ENCODE measurements around the gene PM20D1.

Gene PM20D1

DNA sequence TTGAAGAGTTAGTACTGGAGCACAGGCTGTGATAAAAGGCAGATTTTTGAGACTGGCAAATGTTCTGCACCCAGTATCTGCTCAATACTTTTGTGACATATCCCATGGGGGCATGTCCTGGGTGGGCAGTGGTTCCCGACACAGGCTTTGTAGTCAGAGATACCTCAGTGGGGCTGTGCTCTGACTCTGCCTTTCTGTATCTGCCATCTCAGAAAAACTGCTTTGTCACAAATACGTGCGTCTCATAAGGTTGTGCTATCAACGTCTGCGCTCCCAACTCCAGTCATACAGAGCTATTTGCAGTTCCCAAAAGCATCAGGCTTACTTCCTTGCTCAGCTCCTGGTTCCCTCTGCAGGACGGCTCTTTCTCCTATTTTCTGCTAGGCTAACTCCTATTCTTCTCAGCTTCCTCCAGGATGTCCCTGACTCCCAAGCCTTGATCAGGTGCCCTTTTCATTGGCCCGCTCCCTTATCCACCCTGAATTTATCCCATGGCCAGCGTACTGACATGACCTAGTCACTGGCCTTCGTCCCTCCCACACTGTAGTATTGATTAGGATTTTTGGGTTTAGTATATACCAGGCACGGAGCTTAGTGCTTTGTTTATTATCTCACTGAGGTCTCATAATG is 62.5 kb downstream of the PM20D1 start:
- no peak for DNase-seq
- Mint-ChIP-seq H3K36me3 (peaks cover 4% of the 10 kb centered on the region), H3K4me1 (peaks cover 7% of the 10 kb centered on the region), H3K9me3 (no peaks in the 10 kb centered on the region), H3K27me3 (no peaks in the 10 kb centered on the region), H3K27ac (no peak overlapping the region), H3K4me3 (no peak overlapping the region)
- CTCF ChIA-PET, result interaction anchor here (0.6 to 11.3 kb wide), 4 partner anchors 76 to 191 kb away, joined by 3 to 186 read pairs (median 75); no protein-coding TSS in a partner anchor

- no peak overlapping the region for H3K27ac Mint-ChIP-seq
- no peak for DNase-seq
- no peak overlapping the region for H3K4me3 Mint-ChIP-seq
- H3K9me3 Mint-ChIP-seq, result no peaks in the 10 kb centered on the region
- CTCF ChIA-PET, result interaction anchor here (0.8 to 8.5 kb wide), 2 partner anchors 128 to 191 kb away, joined by 3 to 145 read pairs; no protein-coding TSS in a partner anchor
- H3K4me1 Mint-ChIP-seq, result peaks cover 11% of the 10 kb centered on the region
- peaks cover 4% of the 10 kb centered on the region for H3K36me3 Mint-ChIP-seq
- no peaks in the 10 kb centered on the region for H3K27me3 Mint-ChIP-seq
Observed at GRCh38 chr1:205786601-205787000, 63.3 kb downstream of the PM20D1 start.

DNA sequence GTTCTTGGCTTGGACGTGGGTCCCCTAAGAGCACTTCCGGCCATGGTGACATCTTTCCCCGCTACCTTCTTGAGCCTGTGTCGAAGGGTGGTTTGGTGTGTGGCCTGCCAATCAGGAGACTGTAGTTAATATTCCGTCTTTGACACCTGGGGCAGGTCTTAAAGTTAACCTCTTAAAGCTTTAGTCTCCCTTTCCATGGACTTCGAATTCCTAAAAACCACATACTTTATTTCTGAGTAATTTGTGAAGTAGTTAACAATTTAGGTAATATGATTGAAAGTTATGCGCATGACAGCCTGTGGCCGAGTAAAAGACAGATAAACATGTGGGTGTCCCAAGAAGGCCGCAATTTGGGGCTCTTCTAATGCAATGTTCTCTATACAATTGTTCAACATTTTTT is 64.5 kb downstream of the PM20D1 start:
- peaks cover 2% of the 10 kb centered on the region for H3K27me3 Mint-ChIP-seq
- H3K4me3 Mint-ChIP-seq, result no peak overlapping the region
- CTCF ChIA-PET, result interaction anchor here (1.8 to 8.5 kb wide), 3 partner anchors 75 to 192 kb away, joined by 4 to 145 read pairs (median 38); no protein-coding TSS in a partner anchor
- H3K9me3 Mint-ChIP-seq, result no peaks in the 10 kb centered on the region
- peaks cover 1% of the 10 kb centered on the region for H3K36me3 Mint-ChIP-seq
- no peak for DNase-seq
- H3K27ac Mint-ChIP-seq, result no peak overlapping the region
- H3K4me1 Mint-ChIP-seq, result peaks cover 16% of the 10 kb centered on the region

DNA sequence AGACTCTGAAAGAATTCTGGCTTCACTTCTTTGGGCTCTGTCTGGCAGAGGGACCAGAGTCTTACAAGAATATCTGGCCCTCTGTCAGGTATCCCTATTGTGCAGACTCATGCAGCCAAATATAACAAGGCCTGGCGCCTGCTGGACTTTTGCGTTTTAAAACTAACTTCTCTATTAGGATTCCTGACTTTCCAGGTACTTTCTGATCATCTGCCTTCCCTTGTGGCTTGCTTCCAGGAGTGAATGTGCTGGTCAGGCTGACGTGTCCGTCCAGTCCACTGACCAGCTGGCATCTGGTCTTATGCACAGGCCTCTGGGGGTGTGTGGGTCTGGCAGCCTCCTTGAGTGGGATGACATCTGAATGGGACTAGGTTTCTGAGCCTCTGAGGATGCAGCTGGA is 66.0 kb downstream of the PM20D1 start:
- Mint-ChIP-seq H3K27ac (no peak overlapping the region), H3K9me3 (no peaks in the 10 kb centered on the region), H3K4me3 (no peak overlapping the region), H3K27me3 (peaks cover 4% of the 10 kb centered on the region), H3K4me1 (peaks cover 16% of the 10 kb centered on the region), H3K36me3 (no peaks in the 10 kb centered on the region)
- CTCF ChIA-PET, result interaction anchor here (1.8 to 8.5 kb wide), 4 partner anchors 73 to 193 kb away, joined by 4 to 145 read pairs (median 24); no protein-coding TSS in a partner anchor
- no peak for DNase-seq

GRCh38 chr1:205783433-205783795 is 66.5 kb downstream of the PM20D1 start:
- CTCF ChIA-PET, result interaction anchor here (1.1 to 8.5 kb wide), 6 partner anchors 11 to 194 kb away, joined by 4 to 145 read pairs (median 11); no protein-coding TSS in a partner anchor
- DNase-seq, result no peak
- Mint-ChIP-seq H3K4me1 (peaks cover 16% of the 10 kb centered on the region), H3K4me3 (no peak overlapping the region), H3K27me3 (peaks cover 4% of the 10 kb centered on the region), H3K9me3 (no peaks in the 10 kb centered on the region), H3K36me3 (no peaks in the 10 kb centered on the region), H3K27ac (no peak overlapping the region)

DNA sequence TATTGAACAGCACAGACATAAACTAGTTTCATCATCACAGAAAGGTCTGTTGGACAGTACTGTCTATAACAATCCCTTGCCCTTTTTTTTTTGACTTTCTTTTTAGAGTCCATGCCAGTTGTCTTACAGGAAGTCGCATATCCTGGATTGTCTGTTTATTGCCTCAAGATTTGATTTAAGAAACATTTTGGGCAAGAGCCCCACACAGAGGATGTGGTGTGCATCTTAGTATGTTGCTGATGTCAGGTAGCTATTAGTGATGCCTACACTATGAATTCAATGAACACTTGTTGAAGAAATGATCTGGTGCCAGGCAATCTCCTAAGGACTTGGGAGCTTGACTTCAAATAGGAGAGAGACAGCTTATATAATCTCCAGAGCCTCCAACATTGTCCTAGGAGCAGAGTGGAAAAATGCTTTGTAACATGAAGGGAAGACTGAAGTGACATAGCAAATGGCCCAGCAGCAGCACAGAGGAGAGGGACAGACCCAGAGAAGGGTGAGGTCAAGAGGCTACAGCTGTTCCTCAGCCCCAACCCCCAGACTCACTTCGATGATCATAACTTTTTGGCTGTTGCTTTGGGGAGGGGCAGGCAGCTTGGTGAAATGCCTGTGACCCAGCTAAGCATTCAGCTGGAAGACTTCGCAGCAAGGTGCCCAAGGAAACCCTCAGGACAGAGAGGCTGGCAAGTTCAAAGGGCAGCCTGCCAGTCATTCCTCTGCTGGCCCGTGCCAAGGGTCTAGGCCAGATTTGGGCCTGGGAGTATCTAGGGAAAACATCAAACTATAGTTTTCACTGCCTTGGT is 67.1 kb downstream of the PM20D1 start:
- H3K4me3 Mint-ChIP-seq, result no peak overlapping the region
- peak; percentile 51 for DNase-seq
- no peaks in the 10 kb centered on the region for H3K36me3 Mint-ChIP-seq
- peaks cover 18% of the 10 kb centered on the region for H3K4me1 Mint-ChIP-seq
- CTCF ChIA-PET, result interaction anchor here (0.6 to 8.5 kb wide), 22 partner anchors 9 to 259 kb away, joined by 3 to 145 read pairs (median 4); no protein-coding TSS in a partner anchor
- H3K27ac Mint-ChIP-seq, result peak overlapping the region; percentile 60
- H3K9me3 Mint-ChIP-seq, result no peaks in the 10 kb centered on the region
- peaks cover 4% of the 10 kb centered on the region for H3K27me3 Mint-ChIP-seq

DNA sequence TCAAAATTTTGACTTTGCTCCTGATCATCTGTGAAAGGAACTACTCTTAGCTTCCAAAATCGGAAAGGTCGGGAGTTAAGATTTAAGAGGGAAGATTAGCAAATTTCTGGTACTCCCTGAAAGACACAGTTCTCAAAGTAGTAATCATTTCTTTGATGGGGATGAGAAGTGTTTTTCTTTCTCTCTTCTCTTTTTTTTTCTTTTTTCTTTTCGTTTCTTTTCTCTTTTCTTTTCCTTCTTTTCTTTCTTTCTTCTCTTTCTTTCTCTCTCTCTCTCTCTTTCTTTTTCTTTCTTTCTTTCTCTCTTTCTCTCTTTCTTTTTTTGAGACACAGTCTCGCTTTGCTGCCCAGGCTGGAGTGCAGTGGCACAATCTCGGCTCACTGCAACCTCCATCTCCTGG is 69.6 kb downstream of the PM20D1 start:
- CTCF ChIA-PET, result interaction anchor here (1.1 kb wide), 1 partner anchor 122 kb away, joined by 4 read pairs; no protein-coding TSS in a partner anchor
- peaks cover 31% of the 10 kb centered on the region for H3K4me1 Mint-ChIP-seq
- H3K9me3 Mint-ChIP-seq, result no peaks in the 10 kb centered on the region
- H3K36me3 Mint-ChIP-seq, result no peaks in the 10 kb centered on the region
- no peak for DNase-seq
- H3K27me3 Mint-ChIP-seq, result peaks cover 4% of the 10 kb centered on the region
- no peak overlapping the region for H3K4me3 Mint-ChIP-seq
- no peak overlapping the region for H3K27ac Mint-ChIP-seq
